ENCODE results near the gene FZD7. TPM values are rescaled to one million over a fixed set of nuclear protein-coding genes. Genes with fewer than 3 reads are reported as not detected.

The FZD7 gene
- total and polyA plus RNA-seq, 2 of the 8 experiments (the other 6 are each of a cell fraction or from before 2014, with no cell fraction given) = 176 to 246 TPM

DNA sequence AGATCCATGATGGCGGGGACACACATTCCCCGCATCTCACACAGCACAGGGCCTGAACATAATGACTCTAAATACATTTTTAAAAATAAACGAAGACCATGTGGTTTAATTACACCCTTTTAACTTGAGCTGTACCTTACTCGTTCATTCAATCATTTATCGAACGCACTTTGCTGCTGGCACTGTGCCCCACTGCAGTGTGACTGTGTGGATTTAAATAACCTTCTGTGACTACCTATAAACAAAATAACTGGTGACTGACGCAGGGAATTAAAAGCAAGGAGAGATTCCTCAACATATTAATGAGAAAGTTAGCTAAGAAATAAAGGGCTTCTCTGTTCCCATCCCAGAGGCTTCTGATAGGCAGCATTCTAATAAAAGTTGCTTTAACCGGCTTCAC lies 10.9 kb upstream of the FZD7 start:
- WGBS, 2 experiments (ENCODE audit: extremely low coverage in 1 of 2, insufficient coverage in 1 of 2, insufficient read length in 1 of 2, insufficient replicate concordance in 2 of 2, low coverage in 1 of 2, low lambda C conversion rate in 2 of 2, missing lambda C conversion rate in 1 of 2) = 54% methylated on average over 8 of the region's 8 CpGs; no CpG with 5 or more reads in 1 of the 2 experiments
- H3K79me2 ChIP-seq (ENCODE audit: control insufficient read depth in 1 of 2, insufficient read depth in 2 of 2, low read length in 2 of 2) = no peaks in the 10 kb centered on the region
- H3K14ac ChIP-seq (ENCODE audit: insufficient read length) = no peak overlapping the region
- no peak for FAIRE-seq
- peak overlapping the region; percentile 11; the same call in 1 of the 2 replicates for H2AK5ac ChIP-seq (ENCODE audit: low read depth, low read length)
- no peak overlapping the region for H3K56ac ChIP-seq (replicated peaks; ENCODE audit: insufficient read length, low read depth, low read length)
- H3K36me3 ChIP-seq (ENCODE audit: control insufficient read depth in 2 of 4, insufficient read depth in 4 of 4, low read length in 3 of 4) = no peaks in the 10 kb centered on the region
- no peak overlapping the region for H2BK120ac ChIP-seq (replicated peaks; ENCODE audit: low read depth, low read length)
- peak overlapping the region; percentile 30; the same call in 1 of the 2 replicates for H2BK5ac ChIP-seq (ENCODE audit: low read depth, low read length)
- no peak overlapping the region for H2BK20ac ChIP-seq (ENCODE audit: low read length)
- no peaks in the 10 kb centered on the region; the same call in 1 of the 2 replicates for H3K23me2 ChIP-seq (ENCODE audit: low read depth, low read length)
- H3K4ac ChIP-seq (replicated peaks; ENCODE audit: insufficient read length, low read depth, low read length) = no peak overlapping the region
- no peak overlapping the region for H4K8ac ChIP-seq (ENCODE audit: extremely low read depth, insufficient read depth, low read length)
- H2BK12ac ChIP-seq (ENCODE audit: low read depth, low read length) = peak overlapping the region; percentile 32; the same call in 1 of the 2 replicates
- peak overlapping the region; percentile 68 to 78; a peak in 3 of 4 replicates for H3K4me2 ChIP-seq (ENCODE audit: insufficient read depth in 1 of 2, low read depth in 2 of 2, low read length in 2 of 2)
- H4K91ac ChIP-seq (replicated peaks; ENCODE audit: insufficient read length, low read length) = no peak overlapping the region
- H3K9me3 ChIP-seq (ENCODE audit: insufficient read depth in 2 of 2, low read depth in 1 of 2, low read length in 1 of 2) = no peaks in the 10 kb centered on the region
- H2BK15ac ChIP-seq (ENCODE audit: low read length) = no peak overlapping the region
- no peak for DNase-seq (ENCODE audit: low read depth in 1 of 2, low spot score in 2 of 2)
- POLR2A ChIA-PET (ENCODE audit: partially characterized antibody) = interaction anchor here (0.6 to 3.0 kb wide), 8 partner anchors 9 to 84 kb away, joined by 3 to 18 read pairs (median 10); no protein-coding TSS in a partner anchor
- H3K4me1 ChIP-seq (replicated peaks in 1 of 4; ENCODE audit: control insufficient read depth in 3 of 4, insufficient read depth in 4 of 4, low read length in 3 of 4) = peaks cover 13 to 28% (median 25%) of the 10 kb centered on the region in 4 experiments
- peaks cover 0 to 3% (median 0%) of the 10 kb centered on the region in 4 experiments; a peak in 3 of 7 replicates for H3K27me3 ChIP-seq (replicated peaks in 1 of 4; ENCODE audit: control insufficient read depth in 3 of 4, extremely low read depth in 1 of 4, insufficient read depth in 3 of 4, low read length in 3 of 4)
- no peak overlapping the region for H3K23ac ChIP-seq (ENCODE audit: insufficient read length)
- no peak overlapping the region; the same call in 1 of the 2 replicates for H3K18ac ChIP-seq (ENCODE audit: extremely low read depth, low read length)
- H2AFZ ChIP-seq (ENCODE audit: low read length) = no peak overlapping the region
- H3K4me3 ChIP-seq (ENCODE audit: extremely low read depth in 1 of 4, insufficient read depth in 2 of 4, low read depth in 3 of 4, low read length in 4 of 4) = peak overlapping the region in 1 of 4 experiments; percentile 44; a peak in 2 of 8 replicates
- CTCF ChIA-PET (ENCODE audit: partially characterized antibody) = interaction anchor here (1.1 to 2.0 kb wide), 3 partner anchors 56 to 163 kb away, joined by 3 to 13 read pairs (median 11); no protein-coding TSS in a partner anchor
- no peaks in the 10 kb centered on the region for H4K20me1 ChIP-seq (replicated peaks in 1 of 2; ENCODE audit: control insufficient read depth in 1 of 2, insufficient read depth in 2 of 2, low read length in 2 of 2)
- H3K9ac ChIP-seq (replicated peaks in 1 of 4; ENCODE audit: extremely low read depth in 1 of 4, low read depth in 3 of 4, low read length in 3 of 4) = peak overlapping the region in 1 of 4 experiments; percentile 51; a peak in 3 of 7 replicates
- H3K27ac ChIP-seq (ENCODE audit: low read depth, low read length) = 0 out of 2 replicates have a peak overlapping the region, but pooled peaks have one; percentile 46
- no peaks in the 10 kb centered on the region for H3K79me1 ChIP-seq (ENCODE audit: low read depth, low read length)
- peak overlapping the region; percentile 35 for H4K5ac ChIP-seq (ENCODE audit: insufficient read length, low read depth, low read length)
- no peak for TF ChIP-seq CHD1 (IDR thresholded peaks at IDR 0.05; ENCODE audit: low read depth, low read length)
- TF ChIP-seq RXRA (IDR thresholded peaks at IDR 0.05; ENCODE audit: insufficient read depth, low read depth, low read length) = no peak
- no peak for TF ChIP-seq HDAC2 (IDR thresholded peaks at IDR 0.05; ENCODE audit: borderline replicate concordance in 1 of 2, low read depth in 2 of 2, low read length in 2 of 2)
- TF ChIP-seq SIRT6 (IDR thresholded peaks at IDR 0.05; ENCODE audit: low read length) = no peak
- TF ChIP-seq MAFK (IDR thresholded peaks at IDR 0.05; ENCODE audit: low read depth, low read length) = no peak

Data from H1 (cell line).